Fibroblast of the aortic adventitia (primary cell): Measurements from ENCODE around the gene UBE2L3. TPM values are rescaled to one million over a fixed set of nuclear protein-coding genes. Genes with fewer than 3 reads are reported as not detected.

Experiments
- DNase-seq: peaks from one replicate; pipeline ENCODE4 v3.0.0-alpha.2; 2010; ENCODE audit warnings: low read depth
- H3K4me3 ChIP-seq: 2 replicates; pipeline ENCODE4 v1.5.1; 2011; ENCODE audit warnings: low read depth, mild to moderate bottlenecking, control low read depth, low read length, moderate library complexity
- total RNA-seq: library from RNA; depleted of rRNA; stranded (reverse); fragments of >200 nt; gene quantifications from 2 replicates; pipeline ENCODE4 v1.2.3, GENCODE V29; 2012; ENCODE audit warnings: low replicate concordance
- TF ChIP-seq, protein P1 (sequence below): IDR thresholded peaks from 2 replicates; pipeline ENCODE4 v1.5.1; 2011; ENCODE audit warnings: mild to moderate bottlenecking, low read length, control low read depth, inconsistent platforms; ENCODE audit not compliant: insufficient read depth

UBE2L3 gene
- total RNA-seq, 1 donor = 59.7 TPM

- peak overlapping the region; percentile 85 for H3K4me3 ChIP-seq
- TF ChIP-seq, protein P1, sequence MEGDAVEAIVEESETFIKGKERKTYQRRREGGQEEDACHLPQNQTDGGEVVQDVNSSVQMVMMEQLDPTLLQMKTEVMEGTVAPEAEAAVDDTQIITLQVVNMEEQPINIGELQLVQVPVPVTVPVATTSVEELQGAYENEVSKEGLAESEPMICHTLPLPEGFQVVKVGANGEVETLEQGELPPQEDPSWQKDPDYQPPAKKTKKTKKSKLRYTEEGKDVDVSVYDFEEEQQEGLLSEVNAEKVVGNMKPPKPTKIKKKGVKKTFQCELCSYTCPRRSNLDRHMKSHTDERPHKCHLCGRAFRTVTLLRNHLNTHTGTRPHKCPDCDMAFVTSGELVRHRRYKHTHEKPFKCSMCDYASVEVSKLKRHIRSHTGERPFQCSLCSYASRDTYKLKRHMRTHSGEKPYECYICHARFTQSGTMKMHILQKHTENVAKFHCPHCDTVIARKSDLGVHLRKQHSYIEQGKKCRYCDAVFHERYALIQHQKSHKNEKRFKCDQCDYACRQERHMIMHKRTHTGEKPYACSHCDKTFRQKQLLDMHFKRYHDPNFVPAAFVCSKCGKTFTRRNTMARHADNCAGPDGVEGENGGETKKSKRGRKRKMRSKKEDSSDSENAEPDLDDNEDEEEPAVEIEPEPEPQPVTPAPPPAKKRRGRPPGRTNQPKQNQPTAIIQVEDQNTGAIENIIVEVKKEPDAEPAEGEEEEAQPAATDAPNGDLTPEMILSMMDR = no peak
- peak; percentile 84 for DNase-seq
Observed at GRCh38 chr22:21652010-21652546, 84.6 kb downstream of the UBE2L3 start.

DNA sequence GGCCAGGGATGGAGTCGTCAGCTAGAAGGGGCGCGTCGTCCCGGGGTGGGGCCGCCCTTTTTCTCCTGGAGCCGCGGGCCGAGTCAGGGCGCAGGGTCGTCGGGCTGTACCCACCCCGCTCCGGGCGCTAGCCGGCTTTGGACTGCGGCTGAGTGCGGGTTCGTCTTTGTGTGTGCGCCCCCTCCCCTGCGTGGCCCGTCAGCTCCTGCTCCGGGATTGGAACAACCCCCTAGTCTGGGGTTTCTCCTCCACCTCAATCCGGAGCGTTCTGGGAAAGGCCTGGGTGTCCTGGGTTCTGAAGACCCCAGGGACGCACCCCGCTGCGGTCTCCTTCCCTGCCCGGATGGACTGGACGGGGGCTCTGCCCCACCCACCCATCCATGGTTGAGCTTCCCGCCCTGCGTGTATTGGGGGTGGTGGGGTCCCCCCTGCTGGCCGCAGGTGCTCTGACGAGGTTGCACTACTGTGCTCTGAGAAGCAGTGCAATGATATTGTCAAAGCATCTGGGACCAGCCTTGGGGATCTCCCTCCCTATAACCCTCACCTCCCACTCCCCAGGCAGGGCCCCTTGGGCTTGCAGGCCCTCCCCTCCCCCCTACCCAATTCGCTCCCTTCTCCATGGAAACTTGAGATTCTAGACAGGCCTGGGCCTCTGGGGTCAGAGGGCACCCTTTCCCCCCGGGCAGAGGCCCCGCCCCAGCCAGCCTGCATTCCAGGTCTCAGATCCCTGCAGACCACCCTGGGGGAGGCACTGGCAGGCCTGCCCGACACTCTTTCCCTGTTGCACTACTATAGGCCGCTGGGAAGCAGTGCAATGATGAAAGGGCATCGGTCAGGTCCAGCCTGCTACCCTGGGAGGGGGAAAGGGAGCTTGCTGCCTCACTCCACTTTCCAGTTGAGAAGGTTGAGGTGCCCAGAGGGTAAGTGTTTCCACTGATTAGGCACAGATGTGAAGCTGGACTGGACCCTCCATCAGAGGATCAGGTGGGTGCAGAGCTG, 85.3 kb downstream of the UBE2L3 start:
- no peak for DNase-seq
- peak overlapping the region; percentile 85 for H3K4me3 ChIP-seq
- TF ChIP-seq, protein P1 = no peak

- peak overlapping the region; percentile 54 for H3K4me3 ChIP-seq
- no peak for DNase-seq
- TF ChIP-seq, protein P1 = no peak
Observed at GRCh38 chr22:21657020-21657359, 89.5 kb downstream of the UBE2L3 start.

DNA sequence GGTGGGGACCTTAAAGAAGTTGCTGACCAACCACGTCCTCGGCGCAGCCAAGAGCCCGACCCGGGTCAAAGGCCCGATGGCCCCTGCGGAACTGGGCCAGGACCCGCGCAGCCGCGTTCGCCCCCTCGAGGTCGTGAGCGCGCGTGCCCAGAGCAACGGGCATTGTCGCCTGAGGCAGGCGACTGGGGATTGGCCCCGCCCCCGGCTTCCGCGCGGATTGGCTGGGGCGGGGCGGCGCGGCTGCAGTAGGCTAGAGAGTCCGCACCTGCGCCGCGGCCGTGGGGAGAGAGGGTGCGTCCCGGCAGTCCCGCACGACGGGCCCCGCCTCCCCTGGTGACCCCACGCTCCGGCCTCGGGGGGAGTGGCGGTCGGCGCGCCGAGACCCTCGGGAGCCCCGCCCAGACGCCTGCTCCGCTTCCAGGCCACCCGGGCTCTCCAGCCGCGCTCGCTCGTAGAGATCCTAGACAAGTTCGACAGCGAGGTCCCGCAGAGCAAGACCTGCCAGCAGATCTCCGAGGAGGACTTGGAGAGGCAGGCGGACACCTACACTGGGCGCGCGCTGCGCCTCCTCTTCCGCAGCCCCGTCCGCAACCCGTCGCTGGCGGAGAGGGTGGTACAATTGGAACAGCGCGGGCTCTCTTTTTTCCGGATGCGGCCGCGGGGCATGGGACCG, 90.0 kb downstream of the UBE2L3 start:
- TF ChIP-seq, protein P1 = peak; percentile 7
- DNase-seq = no peak
- H3K4me3 ChIP-seq = peak overlapping the region; percentile 54

- no peak for DNase-seq
- TF ChIP-seq, protein P1 = no peak
- H3K4me3 ChIP-seq = no peak overlapping the region
Observed at GRCh38 chr22:21659864-21660525, 92.5 kb downstream of the UBE2L3 start.

- TF ChIP-seq, protein P1 = no peak
- H3K4me3 ChIP-seq = no peak overlapping the region
- no peak for DNase-seq
Observed at GRCh38 chr22:21660904-21661303, 93.4 kb downstream of the UBE2L3 start.
